K562 (cell line): ENCODE measurements around the gene RNF212B. TPM values are rescaled to one million over a fixed set of nuclear protein-coding genes. Genes with fewer than 3 reads are reported as not detected.
A peak's percentile ranks its signal among the peaks of the same experiment; 100 is the strongest.

ENCODE experiments used
- ARID2 ChIP-seq: fragments of 450-650 bp; IDR thresholded peaks from 2 replicates; pipeline ENCODE4 v1.6.1; 2017; ENCODE audit warnings: antibody characterized with exemption, mild to moderate bottlenecking
- FOXK1 ChIP-seq: sonication (generic); formaldehyde crosslinking; IDR thresholded peaks from 2 replicates; pipeline ENCODE4 v1.8.0; 2022; ENCODE audit warnings: missing genetic modification reagents, mild to moderate bottlenecking, borderline replicate concordance
- HNRNPLL ChIP-seq: fragments of 200-400 bp; formaldehyde crosslinking; IDR thresholded peaks from 2 replicates; pipeline ENCODE4 v1.6.1; 2017; ENCODE audit warnings: low read length, low read depth, mild to moderate bottlenecking; ENCODE audit not compliant: poor library complexity, severe bottlenecking
- L3MBTL2 ChIP-seq: fragments of 450-650 bp; IDR thresholded peaks from 2 replicates; pipeline ENCODE4 v1.6.1; 2016; ENCODE audit warnings: mild to moderate bottlenecking, moderate library complexity
- ZBTB7A ChIP-seq: IDR thresholded peaks from 2 replicates; pipeline ENCODE4 v1.6.1; 2011; ENCODE audit warnings: low read depth, mild to moderate bottlenecking, low read length, moderate library complexity, borderline replicate concordance; ENCODE audit not compliant: control insufficient read depth
- ZFX ChIP-seq: sonication (generic); formaldehyde crosslinking; IDR thresholded peaks from 2 replicates; pipeline ENCODE4 v1.8.0; 2022; ENCODE audit warnings: mild to moderate bottlenecking, missing genetic modification reagents, moderate library complexity
- ZNF354B ChIP-seq: fragments of 250-450 bp; sonication (Bioruptor Pico); IDR thresholded peaks from 2 replicates; pipeline ENCODE4 v1.4.0; 2020
- polyA plus RNA-seq, 8 experiments: library from polyadenylated mRNA; depleted of rRNA in 4 of 8; stranded (reverse) in 5 of 8; unstranded in 3 of 8; fragments of >200 nt; fragmentation: Nextera tagmentation in 2 of 8; fragmentation: Illumina TruSeq in 1 of 8; extraction: Ambion mirVana in 2 of 8; extraction: Trizol in 1 of 8; gene quantifications; 2 replicates each; pipeline versions ENCODE4 v1.2.1 to v1.2.3, GENCODE V29; 2011 to 2014; ENCODE audit warnings: inconsistent platforms in 1 of 8, missing spikeins in 1 of 8
- total RNA-seq, 7 experiments: library from RNA; depleted of rRNA in 6 of 7; stranded (reverse); fragments of >200 nt in 6 of 7; fragmentation: Illumina TruSeq in 2 of 7; extraction: Trizol in 2 of 7; gene quantifications; 2 replicates each; pipeline versions ENCODE4 v1.2.1 to v1.2.3, GENCODE V29; 2011 to 2021; ENCODE audit warnings: low replicate concordance in 1 of 7
- TF ChIP-seq, protein P1 (sequence below), 2 experiments: fragments of 450-650 bp; formaldehyde crosslinking in 1 of 2; IDR thresholded peaks; 2 replicates each; pipeline versions ENCODE4 v1.4.0 to v1.6.1; 2014 to 2020; ENCODE audit warnings: mild to moderate bottlenecking in 2 of 2, borderline replicate concordance in 1 of 2, low read depth in 1 of 2
- TF ChIP-seq, protein P2 (sequence below), 2 experiments: fragments of 200-800 bp in 1 of 2; sonication (Bioruptor generic) in 1 of 2; sonication (generic) in 1 of 2; formaldehyde crosslinking in 1 of 2; IDR thresholded peaks in 1 of 2; conservative IDR thresholded peaks in 1 of 2; 2 replicates each; pipeline versions ENCODE4 v1.5.0 to v1.6.1; 2016 to 2020; ENCODE audit warnings: missing compliant biosample characterization in 1 of 2, missing genetic modification characterization in 1 of 2, missing genetic modification reagents in 1 of 2
- TF ChIP-seq, protein P3 (sequence below): conservative IDR thresholded peaks from 2 replicates; pipeline ENCODE4 v1.6.1; 2011; ENCODE audit warnings: low read depth, mild to moderate bottlenecking, low read length; ENCODE audit not compliant: control insufficient read depth
- TF ChIP-seq, protein P4 (sequence below): fragments of 450-650 bp; IDR thresholded peaks from 2 replicates; pipeline ENCODE4 v1.6.1; 2016

The RNF212B gene
- total and polyA plus RNA-seq, 9 of the 15 experiments (the other 6 are each of a cell fraction or from before 2014, with no cell fraction given) = 0.15 to 0.43 (median 0.27) TPM; not detected in 3

DNA sequence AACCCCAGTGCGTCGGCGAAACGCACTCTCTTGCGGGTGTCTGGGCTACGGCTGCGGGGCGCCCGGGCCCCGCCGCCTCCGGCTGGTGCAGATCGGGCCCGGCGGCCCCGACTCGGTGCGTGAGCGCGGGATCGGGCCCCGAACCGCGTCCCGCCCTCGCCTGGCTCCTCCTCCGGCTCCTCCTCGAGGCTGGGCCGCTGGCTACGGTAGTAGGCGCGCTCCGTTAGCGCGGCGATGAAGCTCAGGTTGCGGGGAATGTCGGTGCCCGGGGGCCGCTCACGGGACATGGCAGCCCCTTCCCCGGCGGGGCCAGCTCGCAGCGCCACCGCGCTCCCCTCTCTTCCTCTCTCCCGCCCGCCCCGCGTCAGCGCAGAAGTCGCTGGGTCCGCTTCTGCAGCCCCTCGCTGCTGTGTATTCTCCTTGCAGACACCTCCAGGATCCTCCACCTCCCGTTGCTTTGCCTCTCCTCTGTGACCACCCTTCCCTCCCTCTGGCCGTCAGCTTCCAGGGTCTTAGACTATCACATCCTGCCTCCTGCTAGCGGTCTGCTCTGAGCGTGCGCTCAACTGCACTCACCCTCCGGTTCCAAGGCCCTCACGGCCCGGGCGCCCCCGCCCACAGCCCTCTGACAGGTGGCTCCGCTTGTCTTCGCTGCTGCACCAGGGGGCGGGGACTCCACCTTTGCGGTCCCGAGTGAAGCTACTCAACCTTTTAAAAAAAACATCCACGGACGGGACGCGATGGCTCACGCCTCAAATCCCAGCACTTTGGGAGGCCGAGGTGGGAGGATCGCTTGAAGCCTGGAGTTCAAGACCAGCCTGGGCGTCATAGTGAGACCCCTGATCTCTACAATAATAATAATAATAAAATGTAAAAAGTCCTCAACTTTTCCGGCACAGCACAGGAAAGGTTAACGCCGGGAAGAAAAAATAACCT lies 64.8 kb downstream of the RNF212B start, which contains the start of gene PPP1R3E (continued):
- TF ChIP-seq, protein P1, sequence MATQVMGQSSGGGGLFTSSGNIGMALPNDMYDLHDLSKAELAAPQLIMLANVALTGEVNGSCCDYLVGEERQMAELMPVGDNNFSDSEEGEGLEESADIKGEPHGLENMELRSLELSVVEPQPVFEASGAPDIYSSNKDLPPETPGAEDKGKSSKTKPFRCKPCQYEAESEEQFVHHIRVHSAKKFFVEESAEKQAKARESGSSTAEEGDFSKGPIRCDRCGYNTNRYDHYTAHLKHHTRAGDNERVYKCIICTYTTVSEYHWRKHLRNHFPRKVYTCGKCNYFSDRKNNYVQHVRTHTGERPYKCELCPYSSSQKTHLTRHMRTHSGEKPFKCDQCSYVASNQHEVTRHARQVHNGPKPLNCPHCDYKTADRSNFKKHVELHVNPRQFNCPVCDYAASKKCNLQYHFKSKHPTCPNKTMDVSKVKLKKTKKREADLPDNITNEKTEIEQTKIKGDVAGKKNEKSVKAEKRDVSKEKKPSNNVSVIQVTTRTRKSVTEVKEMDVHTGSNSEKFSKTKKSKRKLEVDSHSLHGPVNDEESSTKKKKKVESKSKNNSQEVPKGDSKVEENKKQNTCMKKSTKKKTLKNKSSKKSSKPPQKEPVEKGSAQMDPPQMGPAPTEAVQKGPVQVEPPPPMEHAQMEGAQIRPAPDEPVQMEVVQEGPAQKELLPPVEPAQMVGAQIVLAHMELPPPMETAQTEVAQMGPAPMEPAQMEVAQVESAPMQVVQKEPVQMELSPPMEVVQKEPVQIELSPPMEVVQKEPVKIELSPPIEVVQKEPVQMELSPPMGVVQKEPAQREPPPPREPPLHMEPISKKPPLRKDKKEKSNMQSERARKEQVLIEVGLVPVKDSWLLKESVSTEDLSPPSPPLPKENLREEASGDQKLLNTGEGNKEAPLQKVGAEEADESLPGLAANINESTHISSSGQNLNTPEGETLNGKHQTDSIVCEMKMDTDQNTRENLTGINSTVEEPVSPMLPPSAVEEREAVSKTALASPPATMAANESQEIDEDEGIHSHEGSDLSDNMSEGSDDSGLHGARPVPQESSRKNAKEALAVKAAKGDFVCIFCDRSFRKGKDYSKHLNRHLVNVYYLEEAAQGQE (IDR thresholded peaks at IDR 0.05; ENCODE audit: borderline replicate concordance) = no peak
- TF ChIP-seq, protein P1 (CRISPR knock-in tag; IDR thresholded peaks at IDR 0.05; ENCODE audit: low read depth) = 0 out of 2 replicates have a peak, but pooled peaks have one; percentile 13
- TF ChIP-seq L3MBTL2 (peak; percentile 67), ZNF354B (no peak), ZBTB7A (peak; percentile 51; the same call in 1 of the 2 replicates), ZFX (CRISPR knock-in tag) (peak; percentile 73), HNRNPLL (peak; percentile 72), FOXK1 (CRISPR knock-in tag) (no peak), ARID2 (no peak)
- TF ChIP-seq, protein P2, sequence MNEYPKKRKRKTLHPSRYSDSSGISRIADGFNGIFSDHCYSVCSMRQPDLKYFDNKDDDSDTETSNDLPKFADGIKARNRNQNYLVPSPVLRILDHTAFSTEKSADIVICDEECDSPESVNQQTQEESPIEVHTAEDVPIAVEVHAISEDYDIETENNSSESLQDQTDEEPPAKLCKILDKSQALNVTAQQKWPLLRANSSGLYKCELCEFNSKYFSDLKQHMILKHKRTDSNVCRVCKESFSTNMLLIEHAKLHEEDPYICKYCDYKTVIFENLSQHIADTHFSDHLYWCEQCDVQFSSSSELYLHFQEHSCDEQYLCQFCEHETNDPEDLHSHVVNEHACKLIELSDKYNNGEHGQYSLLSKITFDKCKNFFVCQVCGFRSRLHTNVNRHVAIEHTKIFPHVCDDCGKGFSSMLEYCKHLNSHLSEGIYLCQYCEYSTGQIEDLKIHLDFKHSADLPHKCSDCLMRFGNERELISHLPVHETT (CRISPR knock-in tag; conservative IDR thresholded peaks at IDR 0.05 in 1 of 2, IDR thresholded peaks at IDR 0.05 in 1 of 2) = peak in 1 of 2 experiments; percentile 22; a peak in 1 of 4 replicates
- TF ChIP-seq, protein P3, sequence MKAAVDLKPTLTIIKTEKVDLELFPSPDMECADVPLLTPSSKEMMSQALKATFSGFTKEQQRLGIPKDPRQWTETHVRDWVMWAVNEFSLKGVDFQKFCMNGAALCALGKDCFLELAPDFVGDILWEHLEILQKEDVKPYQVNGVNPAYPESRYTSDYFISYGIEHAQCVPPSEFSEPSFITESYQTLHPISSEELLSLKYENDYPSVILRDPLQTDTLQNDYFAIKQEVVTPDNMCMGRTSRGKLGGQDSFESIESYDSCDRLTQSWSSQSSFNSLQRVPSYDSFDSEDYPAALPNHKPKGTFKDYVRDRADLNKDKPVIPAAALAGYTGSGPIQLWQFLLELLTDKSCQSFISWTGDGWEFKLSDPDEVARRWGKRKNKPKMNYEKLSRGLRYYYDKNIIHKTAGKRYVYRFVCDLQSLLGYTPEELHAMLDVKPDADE = peak; percentile 58
- TF ChIP-seq, protein P4, sequence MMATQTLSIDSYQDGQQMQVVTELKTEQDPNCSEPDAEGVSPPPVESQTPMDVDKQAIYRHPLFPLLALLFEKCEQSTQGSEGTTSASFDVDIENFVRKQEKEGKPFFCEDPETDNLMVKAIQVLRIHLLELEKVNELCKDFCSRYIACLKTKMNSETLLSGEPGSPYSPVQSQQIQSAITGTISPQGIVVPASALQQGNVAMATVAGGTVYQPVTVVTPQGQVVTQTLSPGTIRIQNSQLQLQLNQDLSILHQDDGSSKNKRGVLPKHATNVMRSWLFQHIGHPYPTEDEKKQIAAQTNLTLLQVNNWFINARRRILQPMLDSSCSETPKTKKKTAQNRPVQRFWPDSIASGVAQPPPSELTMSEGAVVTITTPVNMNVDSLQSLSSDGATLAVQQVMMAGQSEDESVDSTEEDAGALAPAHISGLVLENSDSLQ = peak; percentile 74
